Lower leg skin (tissue), 3 donors: ENCODE measurements around the gene IFNK.

ENCODE experiments used
- POLR2A ChIP-seq, 2 donors: fragments of 450-650 bp; IDR thresholded peaks; one replicate each; pipeline ENCODE4 v1.6.1; 2016 to 2017; ENCODE audit warnings: antibody characterized with exemption in 2 of 2, mild to moderate bottlenecking in 1 of 2, moderate library complexity in 1 of 2
- TF ChIP-seq, protein P1 (sequence below), 3 donors: fragments of 450-650 bp; IDR thresholded peaks; one replicate each; pipeline ENCODE4 v1.5.1; 2016; ENCODE audit warnings: antibody characterized with exemption in 3 of 3, mild to moderate bottlenecking in 3 of 3, moderate library complexity in 2 of 3

DNA sequence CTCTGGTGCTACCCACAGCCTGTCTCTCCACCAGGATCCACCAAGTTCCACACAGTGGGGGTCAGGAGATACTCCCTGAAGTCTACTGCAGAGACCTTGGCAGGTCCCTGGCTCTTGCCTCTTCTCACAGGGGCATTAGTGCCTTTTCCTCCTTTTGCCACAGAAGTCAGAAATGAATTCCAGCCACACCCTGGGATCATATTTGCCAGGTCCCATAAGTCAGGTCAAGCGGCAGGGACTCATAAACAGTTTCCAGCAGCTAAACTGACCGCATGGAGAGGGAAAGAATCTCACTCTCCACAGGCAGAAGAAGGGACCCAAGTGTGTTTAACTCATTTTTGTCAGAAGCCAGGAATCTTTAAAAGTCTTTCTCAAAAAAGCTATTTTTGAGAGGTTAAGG is 13.3 kb upstream of the IFNK start:
- TF ChIP-seq, protein P1, sequence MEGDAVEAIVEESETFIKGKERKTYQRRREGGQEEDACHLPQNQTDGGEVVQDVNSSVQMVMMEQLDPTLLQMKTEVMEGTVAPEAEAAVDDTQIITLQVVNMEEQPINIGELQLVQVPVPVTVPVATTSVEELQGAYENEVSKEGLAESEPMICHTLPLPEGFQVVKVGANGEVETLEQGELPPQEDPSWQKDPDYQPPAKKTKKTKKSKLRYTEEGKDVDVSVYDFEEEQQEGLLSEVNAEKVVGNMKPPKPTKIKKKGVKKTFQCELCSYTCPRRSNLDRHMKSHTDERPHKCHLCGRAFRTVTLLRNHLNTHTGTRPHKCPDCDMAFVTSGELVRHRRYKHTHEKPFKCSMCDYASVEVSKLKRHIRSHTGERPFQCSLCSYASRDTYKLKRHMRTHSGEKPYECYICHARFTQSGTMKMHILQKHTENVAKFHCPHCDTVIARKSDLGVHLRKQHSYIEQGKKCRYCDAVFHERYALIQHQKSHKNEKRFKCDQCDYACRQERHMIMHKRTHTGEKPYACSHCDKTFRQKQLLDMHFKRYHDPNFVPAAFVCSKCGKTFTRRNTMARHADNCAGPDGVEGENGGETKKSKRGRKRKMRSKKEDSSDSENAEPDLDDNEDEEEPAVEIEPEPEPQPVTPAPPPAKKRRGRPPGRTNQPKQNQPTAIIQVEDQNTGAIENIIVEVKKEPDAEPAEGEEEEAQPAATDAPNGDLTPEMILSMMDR (IDR thresholded peaks at IDR 0.05) = no peak
- TF ChIP-seq POLR2A (IDR thresholded peaks at IDR 0.05) = no peak
